ENCODE measurements around the gene STUM. TPM values are rescaled to one million over a fixed set of nuclear protein-coding genes. Genes with fewer than 3 reads are reported as not detected.

Gene STUM
- total RNA-seq, 5 donors from 2014 or later (not counting 1 experiment from before 2014, with no cell fraction given), result 0.10 TPM; not detected in 4

DNA sequence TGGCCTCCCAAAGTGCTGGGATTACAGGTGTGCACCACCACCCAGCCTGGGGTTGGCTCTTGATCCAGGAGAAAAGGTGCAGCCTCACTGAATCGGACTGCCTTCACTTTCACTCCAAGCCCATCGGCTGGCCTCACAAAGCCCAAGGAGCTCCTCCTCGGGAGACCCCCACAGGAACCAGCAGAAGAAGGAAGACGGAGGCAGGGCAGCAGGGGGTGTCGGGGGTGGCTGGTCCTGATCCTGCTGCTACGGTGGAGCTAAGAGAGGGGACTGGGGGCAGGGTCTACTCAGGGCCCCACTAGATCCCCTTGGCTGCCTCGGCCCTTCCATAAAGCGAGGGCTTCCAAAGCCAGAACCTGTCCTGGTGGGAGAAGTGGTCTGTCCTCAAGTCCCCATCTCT, 93.9 kb downstream of the STUM start:
- Mint-ChIP-seq H3K4me3 (peak overlapping the region in 1 of 3 donors; percentile 73), H3K27me3 (no peaks in the 10 kb centered on the region), H3K9me3 (no peaks in the 10 kb centered on the region), H3K4me1 (peaks cover 57 to 79% (median 57%) of the 10 kb centered on the region in 3 donors), H3K36me3 (peaks cover 29% of the 10 kb centered on the region), H3K27ac (peak overlapping the region; percentile 68 to 96)
- Histone ChIP-seq H3K9me3 (no peaks in the 10 kb centered on the region), H3K4me3 (ENCODE audit: control insufficient read depth in 1 of 2, extremely low read depth in 1 of 2, low read length in 1 of 2) (no peak overlapping the region), H3K27ac (ENCODE audit: low read length) (peak overlapping the region; percentile 57), H3K36me3 (ENCODE audit: control insufficient read depth in 2 of 2, extremely low read depth in 1 of 2, insufficient read depth in 1 of 2, low read length in 1 of 2) (peaks cover 23 to 93% of the 10 kb centered on the region in 2 donors), H3K27me3 (replicated peaks in 1 of 2; ENCODE audit: control insufficient read depth in 2 of 2, extremely low read depth in 1 of 2, insufficient read depth in 2 of 2, low read length in 1 of 2) (no peaks in the 10 kb centered on the region), H3K4me1 (ENCODE audit: control insufficient read depth in 1 of 2, extremely low read depth in 1 of 2, insufficient read depth in 2 of 2, low read length in 2 of 2) (peaks cover 39 to 77% of the 10 kb centered on the region in 2 experiments)
- ChIA-PET CTCF (no interaction called here), POLR2A (interaction anchor here (0.6 to 1.6 kb wide), 2 partner anchors 45 to 289 kb away, joined by 3 read pairs; no protein-coding TSS in a partner anchor)
- DNase-seq, result no peak
- ATAC-seq (replicated peaks in 1 of 4), result no peak
- WGBS (ENCODE audit: insufficient coverage), result 88% methylated on average over 6 of the region's 8 CpGs

DNA sequence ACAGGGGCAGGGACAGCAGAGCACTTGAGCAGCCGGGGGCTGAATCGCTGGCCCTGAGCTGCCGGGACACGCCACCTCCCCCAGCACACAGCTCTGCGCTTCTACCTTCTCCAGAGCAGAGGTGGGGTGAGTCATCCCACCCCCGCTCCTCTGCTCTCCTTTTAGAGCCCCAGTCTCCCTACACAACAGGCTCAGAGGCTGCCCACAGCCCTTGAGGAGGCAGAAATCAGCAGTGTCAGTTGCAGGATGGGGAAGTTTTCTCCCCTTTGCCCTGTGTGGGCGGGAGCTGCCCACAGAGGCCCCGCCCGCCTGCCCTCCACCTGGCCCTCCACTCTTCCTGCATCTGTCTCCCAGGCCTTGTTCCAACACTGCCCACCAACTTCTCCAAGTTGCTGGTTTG, 94.6 kb downstream of the STUM start:
- Histone ChIP-seq H3K4me1 (ENCODE audit: control insufficient read depth in 1 of 2, extremely low read depth in 1 of 2, insufficient read depth in 2 of 2, low read length in 2 of 2) (peaks cover 39 to 76% of the 10 kb centered on the region in 2 experiments), H3K36me3 (ENCODE audit: control insufficient read depth in 2 of 2, extremely low read depth in 1 of 2, insufficient read depth in 1 of 2, low read length in 1 of 2) (peaks cover 24 to 93% of the 10 kb centered on the region in 2 donors), H3K4me3 (ENCODE audit: control insufficient read depth in 1 of 2, extremely low read depth in 1 of 2, low read length in 1 of 2) (no peak overlapping the region), H3K27me3 (replicated peaks in 1 of 2; ENCODE audit: control insufficient read depth in 2 of 2, extremely low read depth in 1 of 2, insufficient read depth in 2 of 2, low read length in 1 of 2) (no peaks in the 10 kb centered on the region), H3K27ac (ENCODE audit: low read length) (peak overlapping the region; percentile 57), H3K9me3 (no peaks in the 10 kb centered on the region)
- no peaks in the 10 kb centered on the region for H3K9me3 Mint-ChIP-seq
- H3K4me1 Mint-ChIP-seq, result peaks cover 61 to 78% (median 64%) of the 10 kb centered on the region in 3 donors
- peak in 6 of 35 experiments; percentile 14 to 60 (median 48) for DNase-seq
- WGBS (ENCODE audit: insufficient coverage), result 17% methylated on average over 2 of the region's 9 CpGs
- peak overlapping the region; percentile 29 to 73 (median 51) for H3K4me3 Mint-ChIP-seq
- peak; percentile 37 to 73 (median 71) for ATAC-seq (replicated peaks in 1 of 4)
- H3K27ac Mint-ChIP-seq, result peak overlapping the region; percentile 91 to 96
- CTCF ChIA-PET, result interaction anchor here in 1 of 2 donors (1.1 kb wide), 1 partner anchor 44 kb away, joined by 3 read pairs; no protein-coding TSS in a partner anchor
- POLR2A ChIA-PET, result interaction anchor here in 1 of 2 donors (0.6 kb wide), 1 partner anchor 288 kb away, joined by 3 read pairs; no protein-coding TSS in a partner anchor
- H3K36me3 Mint-ChIP-seq, result peaks cover 30% of the 10 kb centered on the region
- no peaks in the 10 kb centered on the region for H3K27me3 Mint-ChIP-seq

DNA sequence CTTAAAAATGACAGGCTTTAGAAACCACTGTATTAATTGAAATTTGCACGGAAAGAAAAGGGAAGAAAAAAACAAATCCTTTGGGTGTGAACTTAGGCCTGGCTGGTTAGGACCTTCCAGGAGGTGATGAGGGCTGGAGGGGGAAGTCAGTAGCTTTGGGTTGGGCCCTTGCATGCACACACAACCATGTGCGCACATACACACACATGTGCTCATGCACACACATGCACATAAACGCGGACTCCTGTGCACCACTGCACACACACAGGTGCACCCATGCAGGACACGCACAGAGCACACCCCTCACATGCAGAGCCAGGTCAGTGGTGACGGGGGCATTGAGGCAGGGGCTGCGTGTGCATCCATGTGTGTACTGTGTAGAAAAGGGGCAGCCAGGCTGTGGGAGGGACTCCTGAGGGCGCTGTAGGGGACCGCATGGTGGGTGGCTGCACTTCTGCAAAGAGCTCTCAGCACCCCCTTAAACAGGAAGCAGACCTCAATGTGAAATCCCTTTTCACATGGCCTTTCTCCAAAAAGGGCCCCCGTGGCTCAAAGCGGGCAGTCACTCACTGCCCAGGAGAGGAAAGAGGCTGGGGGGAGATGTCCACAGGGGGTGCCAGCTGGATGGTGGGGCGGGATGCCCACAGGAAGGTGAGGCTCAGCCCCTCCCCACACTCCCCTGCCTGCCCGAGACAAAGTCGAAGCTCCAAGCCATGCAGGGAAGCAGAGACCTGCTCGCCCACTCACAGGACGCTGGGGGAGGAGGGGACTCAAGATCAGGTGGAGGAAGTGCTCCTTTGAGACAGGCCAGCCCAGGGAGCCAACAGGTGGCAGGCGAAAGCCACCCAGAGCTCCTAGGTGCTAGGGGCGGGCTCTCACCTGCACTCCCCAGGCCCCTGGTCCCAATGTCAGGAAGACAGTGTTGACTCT, 95.3 kb downstream of the STUM start:
- Mint-ChIP-seq H3K27ac (peak overlapping the region; percentile 91 to 96), H3K27me3 (no peaks in the 10 kb centered on the region), H3K36me3 (peaks cover 31% of the 10 kb centered on the region), H3K4me1 (peaks cover 63 to 80% (median 70%) of the 10 kb centered on the region in 3 donors), H3K9me3 (no peaks in the 10 kb centered on the region), H3K4me3 (peak overlapping the region; percentile 29 to 73 (median 51))
- no peaks in the 10 kb centered on the region for H3K9me3 ChIP-seq
- H3K36me3 ChIP-seq (ENCODE audit: control insufficient read depth in 2 of 2, extremely low read depth in 1 of 2, insufficient read depth in 1 of 2, low read length in 1 of 2), result peaks cover 24 to 93% of the 10 kb centered on the region in 2 donors
- 57% methylated on average over 4 of the region's 18 CpGs for WGBS (ENCODE audit: insufficient coverage)
- H3K27ac ChIP-seq (ENCODE audit: low read length), result peak overlapping the region; percentile 57
- peak; percentile 37 to 61 (median 47) for ATAC-seq (replicated peaks in 1 of 4)
- DNase-seq, result peak in 24 of 35 experiments; percentile 29 to 67 (median 46)
- H3K4me1 ChIP-seq (ENCODE audit: control insufficient read depth in 1 of 2, extremely low read depth in 1 of 2, insufficient read depth in 2 of 2, low read length in 2 of 2), result peaks cover 39 to 76% of the 10 kb centered on the region in 2 experiments
- ChIA-PET CTCF (interaction anchor here (0.6 to 1.1 kb wide), 5 partner anchors 14 to 44 kb away, joined by 3 to 6 read pairs (median 3); no protein-coding TSS in a partner anchor), POLR2A (no interaction called here)
- no peaks in the 10 kb centered on the region for H3K27me3 ChIP-seq (replicated peaks in 1 of 2; ENCODE audit: control insufficient read depth in 2 of 2, extremely low read depth in 1 of 2, insufficient read depth in 2 of 2, low read length in 1 of 2)
- H3K4me3 ChIP-seq (ENCODE audit: control insufficient read depth in 1 of 2, extremely low read depth in 1 of 2, low read length in 1 of 2), result no peak overlapping the region

DNA sequence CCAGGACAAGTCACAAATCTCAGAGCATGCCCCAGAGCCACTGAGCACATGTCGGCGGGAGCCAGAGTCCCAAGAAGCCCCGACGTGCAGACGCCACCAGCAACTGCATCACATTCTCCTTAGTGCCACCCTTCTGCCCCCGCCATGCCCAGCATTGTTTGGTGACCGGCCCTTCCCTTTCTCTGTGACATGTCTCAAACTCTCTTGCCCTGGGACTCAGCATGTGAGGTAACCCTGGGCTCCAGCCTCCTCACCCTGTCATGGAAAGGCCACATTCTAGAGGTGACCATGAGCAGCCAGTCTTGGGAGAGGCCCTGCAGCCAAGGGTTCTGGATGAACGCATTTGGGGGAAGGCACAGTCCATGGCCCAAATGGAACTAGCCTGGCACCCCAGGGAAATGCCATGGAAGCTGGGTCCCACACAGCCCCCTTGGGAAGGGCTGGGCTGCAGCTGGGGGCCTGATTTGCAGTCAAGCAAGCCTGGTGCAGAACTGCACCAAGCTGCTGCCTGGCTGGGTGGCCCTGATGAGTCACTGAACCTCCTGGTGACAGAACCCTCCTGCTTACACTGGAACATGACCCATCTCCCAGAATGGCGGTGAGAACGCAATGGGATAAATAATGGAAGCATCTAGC, 96.1 kb downstream of the STUM start:
- H3K4me1 ChIP-seq (ENCODE audit: control insufficient read depth in 1 of 2, extremely low read depth in 1 of 2, insufficient read depth in 2 of 2, low read length in 2 of 2), result peaks cover 41 to 82% of the 10 kb centered on the region in 2 experiments
- H3K4me1 Mint-ChIP-seq, result peaks cover 69 to 83% (median 76%) of the 10 kb centered on the region in 3 donors
- ATAC-seq (replicated peaks in 1 of 4), result peak in 2 of 4 experiments; percentile 20 to 26

DNA sequence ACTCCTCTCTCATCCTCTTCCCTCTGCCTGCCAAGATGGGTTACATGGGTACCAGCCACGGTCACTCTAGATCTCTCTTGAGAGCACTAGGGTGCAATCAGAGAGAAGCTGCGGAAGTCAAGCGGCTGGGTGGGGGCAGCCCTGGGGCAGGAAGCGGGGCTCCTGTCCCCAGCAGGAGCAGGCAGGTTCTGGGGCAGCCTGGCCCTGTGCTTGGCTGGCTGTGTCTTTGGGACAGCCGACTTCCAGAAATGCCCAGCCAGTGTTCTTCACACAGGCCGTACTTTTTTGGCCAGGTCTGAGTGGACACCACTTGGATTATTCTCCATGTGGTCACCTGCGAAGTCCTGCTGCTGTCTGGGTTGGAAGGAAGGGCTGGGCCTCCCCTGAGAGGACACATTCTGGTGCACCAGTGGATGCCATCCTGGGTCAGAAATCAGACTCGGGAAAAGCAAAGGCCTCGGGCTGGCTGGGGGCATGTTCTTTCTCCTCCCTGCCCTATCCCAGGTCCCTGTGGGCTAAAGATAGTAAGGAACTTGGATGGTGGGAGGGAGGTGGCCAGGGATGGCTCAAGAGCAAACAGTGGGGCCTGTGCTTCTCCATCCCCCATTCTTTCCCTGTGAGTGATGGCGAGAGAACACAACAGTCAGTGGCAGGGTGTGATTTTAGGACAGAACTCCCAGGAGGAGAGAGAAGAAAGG, 96.9 kb downstream of the STUM start:
- H3K4me1 ChIP-seq (ENCODE audit: control insufficient read depth in 1 of 2, extremely low read depth in 1 of 2, insufficient read depth in 2 of 2, low read length in 2 of 2), result peaks cover 44 to 78% of the 10 kb centered on the region in 2 experiments
- Mint-ChIP-seq H3K4me3 (peak overlapping the region in 2 of 3 donors; percentile 6 to 73), H3K27me3 (no peaks in the 10 kb centered on the region), H3K4me1 (peaks cover 75 to 80% (median 78%) of the 10 kb centered on the region in 3 donors), H3K9me3 (no peaks in the 10 kb centered on the region), H3K36me3 (peaks cover 31% of the 10 kb centered on the region), H3K27ac (peak overlapping the region; percentile 91 to 96)
- ATAC-seq (replicated peaks in 1 of 4), result peak; percentile 29 to 63 (median 56)
- ChIA-PET CTCF (no interaction called here), POLR2A (no interaction called here)
- no peaks in the 10 kb centered on the region for H3K27me3 ChIP-seq (replicated peaks in 1 of 2; ENCODE audit: control insufficient read depth in 2 of 2, extremely low read depth in 1 of 2, insufficient read depth in 2 of 2, low read length in 1 of 2)
- no peak overlapping the region for H3K4me3 ChIP-seq (ENCODE audit: control insufficient read depth in 1 of 2, extremely low read depth in 1 of 2, low read length in 1 of 2)
- peak in 5 of 35 experiments; percentile 29 to 54 (median 47) for DNase-seq
- WGBS (ENCODE audit: insufficient coverage), result 45% methylated on average over 8 of the region's 10 CpGs
- no peaks in the 10 kb centered on the region for H3K9me3 ChIP-seq
- H3K36me3 ChIP-seq (ENCODE audit: control insufficient read depth in 2 of 2, extremely low read depth in 1 of 2, insufficient read depth in 1 of 2, low read length in 1 of 2), result peaks cover 21 to 83% of the 10 kb centered on the region in 2 donors
- H3K27ac ChIP-seq (ENCODE audit: low read length), result peak overlapping the region; percentile 57

More for the DNA sequence above, 96.1 kb downstream of the STUM start:
- ChIA-PET POLR2A (no interaction called here), CTCF (interaction anchor here in 1 of 2 donors (0.6 to 0.7 kb wide), 3 partner anchors 32 to 44 kb away, joined by 3 to 6 read pairs (median 4); no protein-coding TSS in a partner anchor)
- H3K9me3 Mint-ChIP-seq, result no peaks in the 10 kb centered on the region
- peak overlapping the region; percentile 17 to 73 (median 51) for H3K4me3 Mint-ChIP-seq
- H3K27me3 ChIP-seq (replicated peaks in 1 of 2; ENCODE audit: control insufficient read depth in 2 of 2, extremely low read depth in 1 of 2, insufficient read depth in 2 of 2, low read length in 1 of 2), result no peaks in the 10 kb centered on the region
- peaks cover 36% of the 10 kb centered on the region for H3K36me3 Mint-ChIP-seq
- H3K9me3 ChIP-seq, result no peaks in the 10 kb centered on the region
- peak overlapping the region; percentile 91 to 96 for H3K27ac Mint-ChIP-seq
- WGBS (ENCODE audit: insufficient coverage), result 64% methylated on average over 8 of the region's 10 CpGs
- no peak for DNase-seq
- H3K36me3 ChIP-seq (ENCODE audit: control insufficient read depth in 2 of 2, extremely low read depth in 1 of 2, insufficient read depth in 1 of 2, low read length in 1 of 2), result peaks cover 22 to 91% of the 10 kb centered on the region in 2 donors
- no peaks in the 10 kb centered on the region for H3K27me3 Mint-ChIP-seq
- no peak overlapping the region for H3K4me3 ChIP-seq (ENCODE audit: control insufficient read depth in 1 of 2, extremely low read depth in 1 of 2, low read length in 1 of 2)
- peak overlapping the region; percentile 57 for H3K27ac ChIP-seq (ENCODE audit: low read length)
